Thyroid gland (tissue), 4 donors: ENCODE data around the gene BMP4. TPM values are rescaled to one million over a fixed set of nuclear protein-coding genes. Genes with fewer than 3 reads are reported as not detected.

Source experiments
- DNase-seq, 2 donors: peaks; one replicate each; pipeline ENCODE4 v3.0.0-alpha.2; 2019
- H3K27ac ChIP-seq, 3 donors: fragments of 200-600 bp; sonication (generic); 1 replicate in 2 of 3; 2 replicates in 1 of 3; pipeline ENCODE4 v1.5.1; 2016 to 2019; ENCODE audit warnings: mild to moderate bottlenecking in 1 of 3, moderate library complexity in 1 of 3
- H3K27me3 ChIP-seq: fragments of 200-600 bp; sonication (generic); one replicate; pipeline ENCODE4 v1.5.1; 2019
- H3K36me3 ChIP-seq, 2 donors: fragments of 200-600 bp; sonication (generic); one replicate each; pipeline ENCODE4 v1.5.1; 2016 to 2019
- H3K4me1 ChIP-seq, 2 donors: fragments of 200-600 bp; sonication (generic); one replicate each; pipeline ENCODE4 v1.5.1; 2017 to 2019
- H3K4me3 ChIP-seq, 3 donors: fragments of 200-600 bp; sonication (generic); replicated peaks in 1 of 3; 1 replicate in 2 of 3; 2 replicates in 1 of 3; pipeline ENCODE4 v1.5.1; 2016; ENCODE audit warnings: mild to moderate bottlenecking in 1 of 3
- H3K9me3 ChIP-seq: fragments of 200-600 bp; sonication (generic); one replicate; pipeline ENCODE4 v1.5.1; 2017
- POLR2A ChIP-seq, 2 donors: fragments of 450-650 bp; IDR thresholded peaks; one replicate each; pipeline ENCODE4 v1.6.1; 2017; ENCODE audit warnings: antibody characterized with exemption in 2 of 2, mild to moderate bottlenecking in 2 of 2, moderate library complexity in 1 of 2
- WGBS, 2 donors: methylation state at CpG; one replicate each; pipeline ENCODE4 v1.1.5; 2017; 5-methylcytosine and 5-hydroxymethylcytosine counted together
- intact Hi-C: fragments of 100-400 bp; cut with DNase I; formaldehyde crosslinking; loops from one replicate; pipeline ENCODE4 v1.15.1; 2023
- total RNA-seq, 4 donors: library from RNA; depleted of rRNA; stranded (reverse); fragments of >200 nt; gene quantifications; one replicate each; pipeline ENCODE4 v1.2.3, GENCODE V29; 2016
- TF ChIP-seq, protein P1 (sequence below), 6 experiments: fragments of 200-600 bp in 3 of 6; fragments of 450-650 bp in 3 of 6; sonication (generic) in 3 of 6; IDR thresholded peaks; one replicate each; pipeline ENCODE4 v1.5.1; 2016 to 2019; ENCODE audit warnings: antibody characterized with exemption in 6 of 6, mild to moderate bottlenecking in 2 of 6, inconsistent platforms in 1 of 6, moderate library complexity in 1 of 6

BMP4 gene
- total RNA-seq, 4 donors from 2014 or later: 8.5 to 27.2 (median 11.6) TPM

DNA sequence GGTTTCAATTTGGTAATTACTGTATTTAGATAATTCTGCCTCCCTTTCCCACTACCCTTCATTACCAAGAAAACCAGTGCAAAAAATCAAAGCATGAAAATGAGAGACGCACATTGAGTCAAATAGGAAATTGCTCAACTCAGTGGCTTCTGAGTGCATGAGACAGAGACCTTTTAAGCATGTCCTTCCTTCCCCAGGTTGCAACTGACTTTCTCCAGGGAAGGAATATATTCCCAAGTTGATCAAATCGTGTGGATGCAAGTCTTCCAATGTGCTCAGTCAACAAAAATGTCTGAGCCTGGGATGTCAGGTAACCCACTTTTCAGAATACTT is 12.9 kb downstream of the BMP4 start:
- 61 to 78% methylated on average over 2 of the region's 2 CpGs for WGBS, 2 donors
- intact Hi-C loops: no loop called here
- Histone ChIP-seq H3K36me3 (no peaks in the 10 kb centered on the region), H3K27me3 (no peaks in the 10 kb centered on the region), H3K4me1 (peaks cover 5 to 13% of the 10 kb centered on the region in 2 donors), H3K27ac (no peak overlapping the region), H3K9me3 (no peaks in the 10 kb centered on the region), H3K4me3 (no peak overlapping the region)
- TF ChIP-seq, protein P1, sequence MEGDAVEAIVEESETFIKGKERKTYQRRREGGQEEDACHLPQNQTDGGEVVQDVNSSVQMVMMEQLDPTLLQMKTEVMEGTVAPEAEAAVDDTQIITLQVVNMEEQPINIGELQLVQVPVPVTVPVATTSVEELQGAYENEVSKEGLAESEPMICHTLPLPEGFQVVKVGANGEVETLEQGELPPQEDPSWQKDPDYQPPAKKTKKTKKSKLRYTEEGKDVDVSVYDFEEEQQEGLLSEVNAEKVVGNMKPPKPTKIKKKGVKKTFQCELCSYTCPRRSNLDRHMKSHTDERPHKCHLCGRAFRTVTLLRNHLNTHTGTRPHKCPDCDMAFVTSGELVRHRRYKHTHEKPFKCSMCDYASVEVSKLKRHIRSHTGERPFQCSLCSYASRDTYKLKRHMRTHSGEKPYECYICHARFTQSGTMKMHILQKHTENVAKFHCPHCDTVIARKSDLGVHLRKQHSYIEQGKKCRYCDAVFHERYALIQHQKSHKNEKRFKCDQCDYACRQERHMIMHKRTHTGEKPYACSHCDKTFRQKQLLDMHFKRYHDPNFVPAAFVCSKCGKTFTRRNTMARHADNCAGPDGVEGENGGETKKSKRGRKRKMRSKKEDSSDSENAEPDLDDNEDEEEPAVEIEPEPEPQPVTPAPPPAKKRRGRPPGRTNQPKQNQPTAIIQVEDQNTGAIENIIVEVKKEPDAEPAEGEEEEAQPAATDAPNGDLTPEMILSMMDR (IDR thresholded peaks at IDR 0.05): no peak
- TF ChIP-seq POLR2A (IDR thresholded peaks at IDR 0.05): no peak
- DNase-seq: no peak

DNA sequence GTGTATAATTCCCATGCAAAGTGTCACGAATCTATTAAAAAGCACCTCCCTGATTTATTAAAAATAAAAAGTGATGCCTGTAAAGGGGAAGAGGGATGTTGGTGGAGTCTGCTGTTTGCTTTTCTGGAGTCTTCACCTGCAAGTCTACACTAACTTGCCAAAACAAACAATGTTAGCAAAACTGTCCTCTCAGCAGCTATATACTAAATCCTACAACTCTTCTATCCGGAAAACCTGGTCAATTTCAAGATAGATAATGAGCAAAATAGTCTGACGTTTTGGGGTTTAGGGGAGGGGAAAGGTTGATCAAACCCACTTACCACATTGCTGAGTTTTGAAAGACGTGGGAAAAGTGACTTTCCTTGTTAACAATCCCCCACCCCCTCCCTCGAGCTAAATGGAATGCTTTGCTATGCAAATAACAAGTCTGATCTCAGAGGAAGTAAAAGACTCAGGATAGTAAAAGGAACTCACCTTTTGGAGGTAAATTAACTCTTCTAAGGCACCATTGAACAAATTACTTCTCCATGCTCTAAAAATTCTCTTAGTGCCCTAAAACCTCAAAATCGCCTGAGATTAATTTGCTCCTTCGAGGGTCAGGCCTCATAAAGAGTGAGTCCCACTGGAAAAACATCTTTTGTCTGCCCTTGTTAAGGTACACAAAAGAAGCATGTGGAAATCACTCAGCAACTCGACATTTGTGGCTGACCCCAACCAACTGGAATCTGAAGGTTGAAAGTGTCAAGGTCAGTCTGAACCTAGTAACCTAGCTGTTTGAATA is 13.5 kb downstream of the BMP4 start:
- intact Hi-C loops: no loop called here
- Histone ChIP-seq H3K27ac (no peak overlapping the region), H3K4me1 (peaks cover 5 to 13% of the 10 kb centered on the region in 2 donors), H3K9me3 (no peaks in the 10 kb centered on the region), H3K27me3 (no peaks in the 10 kb centered on the region), H3K36me3 (no peaks in the 10 kb centered on the region), H3K4me3 (no peak overlapping the region)
- WGBS, 2 donors: 26 to 43% methylated on average over 8 of the region's 8 CpGs
- no peak for TF ChIP-seq POLR2A (IDR thresholded peaks at IDR 0.05)
- TF ChIP-seq, protein P1 (IDR thresholded peaks at IDR 0.05): no peak
- no peak for DNase-seq

DNA sequence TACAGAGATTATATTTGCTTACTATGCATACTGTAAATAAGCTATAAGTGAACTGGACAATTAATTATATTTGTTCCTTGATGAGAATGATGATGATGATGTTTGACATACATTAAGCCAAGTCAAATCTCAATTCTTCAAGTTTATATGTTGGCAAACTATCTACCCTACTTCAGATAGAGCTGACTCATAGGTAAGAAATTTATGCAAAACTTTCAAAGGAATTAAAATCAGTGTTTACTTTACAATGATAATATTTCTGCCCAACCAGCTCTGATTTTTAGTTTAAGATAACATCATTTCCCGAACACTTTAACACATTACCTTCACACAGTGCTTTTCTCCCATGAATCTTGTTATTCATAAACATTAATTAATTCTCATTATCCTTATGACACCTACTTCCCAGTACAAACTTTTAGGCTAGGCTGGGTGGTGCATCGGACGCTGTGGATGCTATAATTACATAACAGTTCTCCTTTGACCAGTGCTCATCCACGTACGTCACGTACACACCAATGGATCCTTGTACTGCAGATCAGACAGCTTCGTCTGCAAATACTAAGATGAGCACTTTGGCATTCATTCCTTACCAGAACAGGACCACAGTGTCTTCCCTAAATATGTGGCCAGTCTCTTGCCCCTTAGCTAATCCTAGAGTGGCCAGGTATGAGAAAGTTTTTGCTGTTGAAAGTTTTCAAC is 18.3 kb downstream of the BMP4 start:
- no peak for TF ChIP-seq POLR2A (IDR thresholded peaks at IDR 0.05)
- TF ChIP-seq, protein P1 (IDR thresholded peaks at IDR 0.05): no peak
- H3K4me3 ChIP-seq: no peak overlapping the region
- H3K4me1 ChIP-seq: peaks cover 3 to 5% of the 10 kb centered on the region in 2 donors
- H3K36me3 ChIP-seq: no peaks in the 10 kb centered on the region
- no peak overlapping the region for H3K27ac ChIP-seq
- H3K9me3 ChIP-seq: no peaks in the 10 kb centered on the region
- intact Hi-C loops: loop anchor here (10.0 kb wide), 1 partner anchor 397 kb away; no protein-coding TSS in a partner anchor
- DNase-seq: no peak
- no peaks in the 10 kb centered on the region for H3K27me3 ChIP-seq
- WGBS, 2 donors: 93 to 95% methylated on average over 7 of the region's 7 CpGs

DNA sequence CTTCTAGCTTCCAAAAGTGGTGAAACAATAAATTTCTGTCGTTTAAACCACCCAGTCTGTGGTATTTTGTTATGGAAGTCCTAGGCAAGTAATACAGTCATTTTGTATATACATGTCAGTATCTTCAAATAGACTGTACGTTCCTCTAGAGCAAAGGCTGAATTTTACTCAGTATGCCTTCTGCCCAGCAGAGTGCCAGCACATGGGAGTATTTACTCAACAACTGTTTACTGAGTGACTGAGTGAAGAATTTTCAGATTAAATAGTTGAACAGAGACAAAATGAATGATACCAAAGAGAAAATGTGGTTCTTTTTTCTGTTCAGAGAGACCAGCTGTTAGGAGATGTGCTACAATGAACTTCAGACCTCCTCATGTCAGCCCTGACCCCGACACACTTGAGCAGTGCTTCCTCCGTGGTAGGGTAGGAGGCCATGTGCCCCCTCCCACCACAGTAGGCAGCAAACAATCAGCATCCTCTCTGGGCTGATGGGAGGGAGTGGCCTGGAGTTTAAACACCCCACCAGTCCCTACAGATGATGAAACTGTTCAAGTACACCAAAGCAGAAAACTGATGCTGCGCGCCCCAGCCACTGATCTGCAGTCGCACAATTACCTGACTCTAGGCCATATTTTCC is 21.7 kb downstream of the BMP4 start:
- no peaks in the 10 kb centered on the region for H3K4me1 ChIP-seq
- no peak overlapping the region for H3K27ac ChIP-seq
- TF ChIP-seq POLR2A (IDR thresholded peaks at IDR 0.05): no peak
- TF ChIP-seq, protein P1 (IDR thresholded peaks at IDR 0.05): no peak
- DNase-seq: no peak
- intact Hi-C loops: loop anchor here (10.0 kb wide), 1 partner anchor 400 kb away; no protein-coding TSS in a partner anchor
- no peaks in the 10 kb centered on the region for H3K9me3 ChIP-seq
- H3K4me3 ChIP-seq: no peak overlapping the region
- 87 to 91% methylated on average over 7 of the region's 7 CpGs for WGBS, 2 donors
- no peaks in the 10 kb centered on the region for H3K36me3 ChIP-seq
- no peaks in the 10 kb centered on the region for H3K27me3 ChIP-seq
